Calu3 (cell line): ENCODE data around the gene RERE. TPM values are rescaled to one million over a fixed set of nuclear protein-coding genes. Genes with fewer than 3 reads are reported as not detected.

ENCODE experiments used
- BruUV-seq: library from RNA; stranded (reverse); fragments of 400-500 nt; replicated peaks from 2 replicates; lab custom pipeline; 2021; lab: Mats Ljungman, UMichigan
- CTCF ChIA-PET: fragments of 300-600 bp; sonication (Branson Sonifier 250); formaldehyde crosslinking; loops from one replicate; lab custom pipeline; 2022; ENCODE audit warnings: antibody characterized with exemption; lab: Charles Lee
- DNase-seq: peaks from one replicate; pipeline ENCODE4 v3.0.0; 2022
- H3K27ac Mint-ChIP-seq: one replicate; pipeline ENCODE4 v1.8.0; 2022; ENCODE audit warnings: mixed read lengths; ENCODE audit not compliant: unreplicated experiment
- H3K27me3 Mint-ChIP-seq: one replicate; pipeline ENCODE4 v1.8.0; 2022; ENCODE audit warnings: mixed read lengths; ENCODE audit not compliant: unreplicated experiment
- H3K36me3 Mint-ChIP-seq: one replicate; pipeline ENCODE4 v1.8.0; 2022; ENCODE audit warnings: mild to moderate bottlenecking, moderate library complexity, mixed read lengths; ENCODE audit not compliant: insufficient read depth, unreplicated experiment
- H3K4me1 Mint-ChIP-seq: one replicate; pipeline ENCODE4 v1.8.0; 2022; ENCODE audit warnings: mild to moderate bottlenecking, low read depth, mixed read lengths; ENCODE audit not compliant: unreplicated experiment
- H3K4me3 Mint-ChIP-seq: one replicate; pipeline ENCODE4 v1.8.0; 2022; ENCODE audit warnings: mild to moderate bottlenecking, low read depth, moderate library complexity, mixed read lengths; ENCODE audit not compliant: unreplicated experiment
- H3K9me3 Mint-ChIP-seq: one replicate; pipeline ENCODE4 v1.8.0; 2022; ENCODE audit warnings: low read depth, mixed read lengths; ENCODE audit not compliant: unreplicated experiment
- CTCF ChIP-seq: fragments of 200-600 bp; IDR thresholded peaks from one replicate; pipeline ENCODE4 v1.8.0; 2022; ENCODE audit warnings: antibody characterized with exemption; ENCODE audit not compliant: unreplicated experiment
- intact Hi-C: fragments of 100-400 bp; cut with micrococcal nuclease; formaldehyde crosslinking; loops from one replicate; pipeline ENCODE4 v1.10.0; 2022; ENCODE audit not compliant: unreplicated experiment
- total RNA-seq: library from RNA; stranded (reverse); gene quantifications from 2 replicates; pipeline ENCODE4 v1.2.3, GENCODE V29; 2022

The RERE gene
- total RNA-seq, 1 experiment from 2014 or later = 45.9 TPM

GRCh38 chr1:8547791-8548190, 269.6 kb downstream of the RERE start:
- Mint-ChIP-seq H3K36me3 (peaks cover 3% of the 10 kb centered on the region), H3K4me1 (peaks cover 12% of the 10 kb centered on the region), H3K27me3 (no peaks in the 10 kb centered on the region), H3K9me3 (no peaks in the 10 kb centered on the region), H3K27ac (no peak overlapping the region), H3K4me3 (no peak overlapping the region)
- intact Hi-C loops = no loop called here
- DNase-seq = no peak
- no peak for TF ChIP-seq CTCF
- BruUV-seq = no TSS peak
- CTCF ChIA-PET = no interaction called here

DNA sequence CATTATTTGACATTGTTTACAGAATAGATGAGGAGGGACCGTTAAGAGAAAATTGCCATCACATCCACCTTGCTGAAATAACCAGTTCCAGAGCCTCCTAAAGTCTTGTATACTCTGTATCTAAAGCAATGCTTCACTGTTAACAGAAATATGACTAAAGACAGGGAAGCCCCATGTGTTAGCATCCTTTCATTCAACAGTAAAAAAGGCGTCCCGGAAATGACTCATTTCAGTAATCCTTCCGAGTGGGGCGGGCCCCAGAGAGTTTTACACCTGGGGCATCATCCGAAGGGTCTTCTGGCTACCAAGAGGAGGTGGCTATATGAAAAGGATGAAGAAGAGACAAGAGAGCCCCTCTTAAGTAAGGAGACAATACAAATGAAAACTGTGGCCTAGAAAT, 272.4 kb downstream of the RERE start:
- no peak for TF ChIP-seq CTCF
- Mint-ChIP-seq H3K9me3 (no peaks in the 10 kb centered on the region), H3K36me3 (peaks cover 3% of the 10 kb centered on the region), H3K27me3 (no peaks in the 10 kb centered on the region), H3K27ac (no peak overlapping the region), H3K4me3 (no peak overlapping the region), H3K4me1 (no peaks in the 10 kb centered on the region)
- no TSS peak for BruUV-seq
- DNase-seq = no peak
- CTCF ChIA-PET = no interaction called here
- intact Hi-C loops = no loop called here

DNA sequence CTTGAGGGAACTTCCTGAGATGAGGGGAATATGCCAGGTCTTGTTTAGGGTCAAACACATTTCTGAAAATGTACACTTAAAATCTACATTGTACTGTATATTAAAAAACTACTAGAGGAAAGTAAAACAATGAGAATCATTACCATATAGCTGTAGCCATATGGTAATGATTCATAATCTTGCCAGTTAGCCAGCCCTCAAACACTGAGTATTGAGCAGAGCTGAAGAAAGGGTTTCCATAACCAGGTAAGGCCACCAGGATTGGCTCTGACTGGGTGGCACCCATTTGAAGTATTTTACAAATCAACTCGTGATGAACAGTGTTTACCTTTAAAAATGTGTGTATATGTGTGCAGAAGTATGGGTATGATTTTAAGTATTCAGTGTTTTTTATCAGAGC, 272.8 kb downstream of the RERE start:
- CTCF ChIA-PET = no interaction called here
- no peak for DNase-seq
- no peak overlapping the region for H3K27ac Mint-ChIP-seq
- H3K4me3 Mint-ChIP-seq = no peak overlapping the region
- no TSS peak for BruUV-seq
- no peaks in the 10 kb centered on the region for H3K27me3 Mint-ChIP-seq
- TF ChIP-seq CTCF = no peak
- H3K9me3 Mint-ChIP-seq = no peaks in the 10 kb centered on the region
- H3K36me3 Mint-ChIP-seq = peaks cover 3% of the 10 kb centered on the region
- no peaks in the 10 kb centered on the region for H3K4me1 Mint-ChIP-seq
- intact Hi-C loops = no loop called here

DNA sequence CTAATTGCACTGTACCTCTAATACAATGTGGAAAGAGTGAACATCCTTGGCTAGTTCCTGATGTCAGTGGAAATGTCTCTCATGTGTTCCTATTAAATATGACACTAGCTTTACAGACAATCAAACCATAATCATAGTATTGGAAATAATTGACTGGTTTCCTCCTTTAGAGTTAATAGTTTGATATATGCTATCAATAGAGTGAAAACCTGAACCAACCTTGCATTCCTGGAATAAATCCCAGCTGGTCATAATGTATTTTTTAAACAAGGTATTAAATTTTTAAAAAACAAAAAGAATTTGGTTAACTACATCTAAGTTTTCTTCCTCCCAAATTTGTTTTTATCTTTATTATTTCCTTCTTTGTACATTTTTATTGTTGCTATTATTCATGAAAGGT, 273.5 kb downstream of the RERE start:
- Mint-ChIP-seq H3K36me3 (peaks cover 3% of the 10 kb centered on the region), H3K9me3 (no peaks in the 10 kb centered on the region), H3K4me1 (no peaks in the 10 kb centered on the region), H3K27ac (no peak overlapping the region), H3K4me3 (no peak overlapping the region), H3K27me3 (no peaks in the 10 kb centered on the region)
- intact Hi-C loops = no loop called here
- no TSS peak for BruUV-seq
- CTCF ChIA-PET = no interaction called here
- DNase-seq = no peak
- no peak for TF ChIP-seq CTCF
